Measurements from ENCODE around the gene TAS2R31.

DNA sequence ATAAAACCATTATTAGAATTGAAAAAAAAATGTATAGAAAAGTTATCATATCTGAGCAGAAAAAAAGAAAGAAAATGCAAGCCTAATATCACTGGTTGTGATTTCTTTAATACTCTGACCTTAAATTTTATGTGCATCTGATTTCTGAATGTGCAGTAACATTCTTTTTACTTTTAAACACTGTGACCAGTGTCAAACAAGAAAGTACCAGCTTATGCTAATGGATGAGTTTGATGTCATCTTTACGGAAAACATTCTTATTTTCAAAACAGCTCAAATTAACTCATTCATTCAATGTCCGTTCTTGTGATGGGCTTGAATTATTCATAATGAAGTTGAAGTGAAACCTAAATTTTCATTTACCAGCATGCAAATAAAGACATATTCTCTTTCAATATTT lies 44.4 kb downstream of the TAS2R31 start, which contains the start of gene TAS2R50:
- no peak for TF ChIP-seq EP300 (IDR thresholded peaks at IDR 0.05)
- TF ChIP-seq, protein P1, sequence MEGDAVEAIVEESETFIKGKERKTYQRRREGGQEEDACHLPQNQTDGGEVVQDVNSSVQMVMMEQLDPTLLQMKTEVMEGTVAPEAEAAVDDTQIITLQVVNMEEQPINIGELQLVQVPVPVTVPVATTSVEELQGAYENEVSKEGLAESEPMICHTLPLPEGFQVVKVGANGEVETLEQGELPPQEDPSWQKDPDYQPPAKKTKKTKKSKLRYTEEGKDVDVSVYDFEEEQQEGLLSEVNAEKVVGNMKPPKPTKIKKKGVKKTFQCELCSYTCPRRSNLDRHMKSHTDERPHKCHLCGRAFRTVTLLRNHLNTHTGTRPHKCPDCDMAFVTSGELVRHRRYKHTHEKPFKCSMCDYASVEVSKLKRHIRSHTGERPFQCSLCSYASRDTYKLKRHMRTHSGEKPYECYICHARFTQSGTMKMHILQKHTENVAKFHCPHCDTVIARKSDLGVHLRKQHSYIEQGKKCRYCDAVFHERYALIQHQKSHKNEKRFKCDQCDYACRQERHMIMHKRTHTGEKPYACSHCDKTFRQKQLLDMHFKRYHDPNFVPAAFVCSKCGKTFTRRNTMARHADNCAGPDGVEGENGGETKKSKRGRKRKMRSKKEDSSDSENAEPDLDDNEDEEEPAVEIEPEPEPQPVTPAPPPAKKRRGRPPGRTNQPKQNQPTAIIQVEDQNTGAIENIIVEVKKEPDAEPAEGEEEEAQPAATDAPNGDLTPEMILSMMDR (IDR thresholded peaks at IDR 0.05) = no peak

All from esophagus muscularis mucosa (tissue), 3 donors.